Measurements from ENCODE around the gene TK2. TPM values are rescaled to one million over a fixed set of nuclear protein-coding genes. Genes with fewer than 3 reads are reported as not detected.
"Not testable (repeated sequence)": the region's sequence is repeated elsewhere in the genome, so short reads cannot be mapped to it uniquely, and the experiment has no call there.

Gene TK2
- total RNA-seq, 1 donor from 2014 or later, result 38.4 TPM

GRCh38 chr16:66469291-66469946 lies 80.5 kb downstream of the TK2 start:
- DNase-seq (ENCODE audit: low read depth, low spot score), result no peak

- DNase-seq (ENCODE audit: low read depth, low spot score), result no peak
Observed at GRCh38 chr16:66468321-66468965, 81.5 kb downstream of the TK2 start.

- DNase-seq (ENCODE audit: low read depth, low spot score), result no peak
Observed at GRCh38 chr16:66467611-66468010, 82.3 kb downstream of the TK2 start.

GRCh38 chr16:66466636-66467035 lies 83.3 kb downstream of the TK2 start:
- not testable (repeated sequence) for DNase-seq (ENCODE audit: low read depth, low spot score)

- not testable (repeated sequence) for DNase-seq (ENCODE audit: low read depth, low spot score)
Observed at GRCh38 chr16:66465946-66466345, 84.0 kb downstream of the TK2 start.

- DNase-seq (ENCODE audit: low read depth, low spot score), result no peak
Observed at GRCh38 chr16:66462912-66463311, 87.0 kb downstream of the TK2 start.

GRCh38 chr16:66460703-66461102 lies 89.2 kb downstream of the TK2 start:
- no peak for DNase-seq (ENCODE audit: low read depth, low spot score)

- DNase-seq (ENCODE audit: low read depth, low spot score), result no peak
Observed at GRCh38 chr16:66459878-66460277, 90.0 kb downstream of the TK2 start.

GRCh38 chr16:66458853-66459252 lies 91.1 kb downstream of the TK2 start:
- DNase-seq (ENCODE audit: low read depth, low spot score), result no peak

- DNase-seq (ENCODE audit: low read depth, low spot score), result no peak
Observed at GRCh38 chr16:66458292-66458691, 91.6 kb downstream of the TK2 start.

Other genes starting within 250 kb of the TK2 start
- gene CDH5, start 183.4 kb downstream of the TK2 start, total RNA-seq, result 512 and 580 TPM in 2 replicates
- 0.26 TPM in 1 of 2 replicates, not detected in the other for gene BEAN1, start 122.8 kb downstream of the TK2 start, total RNA-seq
- gene CKLF, start 2.5 kb upstream of the TK2 start, total RNA-seq, result 74.6 and 103 TPM in 2 replicates
- gene CMTM1, start 16.3 kb upstream of the TK2 start, total RNA-seq, result 2.9 and 4.8 TPM in 2 replicates
- gene CMTM2, start 29.3 kb upstream of the TK2 start, total RNA-seq, result not detected in 2 replicates
- 23.5 and 23.7 TPM in 2 replicates for gene CMTM3, start 54.6 kb upstream of the TK2 start, total RNA-seq
- 8.5 and 12.3 TPM in 2 replicates for gene CMTM4, start 146.6 kb upstream of the TK2 start, total RNA-seq
- gene DYNC1LI2, start 201.5 kb upstream of the TK2 start, total RNA-seq, result 131 and 166 TPM in 2 replicates

All from pulmonary artery endothelial cell (primary cell).